Skin epidermis (tissue), 12 donors: Measurements from ENCODE around the gene DNAJC15.

ENCODE experiments used
- H3K27ac ChIP-seq, 21 experiments: fragments of 200-600 bp; sonication (generic) in 11 of 21; one replicate each; pipeline ENCODE4 v1.5.0; 2020; ENCODE audit warnings: mild to moderate bottlenecking in 3 of 21, inconsistent platforms in 2 of 21, moderate library complexity in 2 of 21
- H3K4me3 ChIP-seq, 7 experiments: fragments of 200-600 bp; sonication (generic) in 2 of 7; one replicate each; pipeline ENCODE4 v1.5.0; 2020; ENCODE audit warnings: inconsistent platforms in 2 of 7, mild to moderate bottlenecking in 2 of 7, moderate library complexity in 1 of 7

The DNAJC15 gene

GRCh38 chr13:43113603-43114002 is 90.2 kb downstream of the DNAJC15 start:
- H3K4me3 ChIP-seq: no peak overlapping the region
- no peak overlapping the region for H3K27ac ChIP-seq

- Histone ChIP-seq H3K27ac (no peak overlapping the region), H3K4me3 (no peak overlapping the region)
These were observed 91.1 kb downstream of the DNAJC15 start for GRCh38 chr13:43114504-43114903.

GRCh38 chr13:43115141-43115540 is 91.8 kb downstream of the DNAJC15 start:
- Histone ChIP-seq H3K27ac (no peak overlapping the region), H3K4me3 (no peak overlapping the region)

DNA sequence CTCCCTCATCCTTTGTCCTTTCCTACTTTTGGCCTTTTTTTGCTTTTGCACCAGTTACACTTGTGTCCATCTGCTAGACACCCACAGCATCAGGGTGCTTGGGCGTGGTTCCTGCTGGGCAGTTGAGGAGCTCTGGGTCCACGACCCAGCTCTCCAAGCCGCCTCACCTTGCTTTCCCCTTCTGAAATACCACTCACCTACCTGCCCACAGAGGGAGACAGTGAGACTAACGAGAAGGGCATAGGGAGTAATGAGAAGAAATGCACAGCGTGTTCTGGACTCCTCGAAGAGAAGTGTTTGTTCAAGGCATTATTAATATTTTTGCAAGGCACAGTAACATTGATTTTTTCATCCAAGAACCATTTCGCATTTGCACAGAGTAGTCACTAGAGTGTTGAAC is 92.9 kb downstream of the DNAJC15 start:
- Histone ChIP-seq H3K4me3 (no peak overlapping the region), H3K27ac (no peak overlapping the region)

- no peak overlapping the region for H3K27ac ChIP-seq
- no peak overlapping the region for H3K4me3 ChIP-seq
These were observed 95.1 kb downstream of the DNAJC15 start for GRCh38 chr13:43118521-43118920.

- H3K27ac ChIP-seq: no peak overlapping the region
- H3K4me3 ChIP-seq: no peak overlapping the region
These were observed 95.8 kb downstream of the DNAJC15 start for GRCh38 chr13:43119206-43119605.

DNA sequence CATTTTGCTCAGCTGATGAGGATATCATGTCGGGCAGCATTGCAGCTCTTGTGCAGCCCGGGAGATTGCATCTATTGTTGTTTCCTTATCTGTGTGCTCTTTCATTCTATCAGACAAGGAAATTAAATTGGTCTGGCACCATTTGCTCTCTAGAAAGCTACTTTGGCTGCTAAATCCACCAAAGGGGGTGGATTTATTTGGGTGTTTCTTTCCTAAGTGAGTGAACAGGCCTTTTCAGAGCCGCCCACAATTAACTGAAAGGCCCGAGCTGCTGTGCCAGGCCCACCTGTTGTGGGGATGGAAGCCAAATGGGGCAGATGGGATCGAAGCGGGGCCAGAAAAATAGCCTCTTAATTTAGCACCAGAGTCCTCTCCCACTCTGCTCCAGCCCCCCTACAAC is 99.4 kb downstream of the DNAJC15 start:
- H3K27ac ChIP-seq: no peak overlapping the region
- H3K4me3 ChIP-seq: no peak overlapping the region

DNA sequence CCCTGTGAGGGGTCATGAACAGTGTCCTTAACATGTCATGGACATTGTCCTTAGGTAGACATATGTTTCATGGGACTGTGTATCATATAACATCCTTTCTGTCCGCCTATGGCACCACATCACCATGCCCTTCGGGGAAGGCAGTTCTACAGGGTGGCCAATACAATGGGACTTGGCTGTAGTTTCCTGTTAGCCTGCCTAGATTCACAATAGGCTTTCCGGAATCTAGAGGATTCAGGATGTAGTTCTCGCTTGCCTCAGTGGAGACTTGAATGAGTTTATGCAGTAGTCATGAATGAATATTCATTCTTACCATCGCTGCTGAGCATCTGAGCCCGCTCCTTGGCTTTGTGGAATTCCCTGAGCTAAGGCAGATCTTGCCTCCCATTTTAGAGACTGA is 100.5 kb downstream of the DNAJC15 start:
- Histone ChIP-seq H3K4me3 (no peak overlapping the region), H3K27ac (no peak overlapping the region)

DNA sequence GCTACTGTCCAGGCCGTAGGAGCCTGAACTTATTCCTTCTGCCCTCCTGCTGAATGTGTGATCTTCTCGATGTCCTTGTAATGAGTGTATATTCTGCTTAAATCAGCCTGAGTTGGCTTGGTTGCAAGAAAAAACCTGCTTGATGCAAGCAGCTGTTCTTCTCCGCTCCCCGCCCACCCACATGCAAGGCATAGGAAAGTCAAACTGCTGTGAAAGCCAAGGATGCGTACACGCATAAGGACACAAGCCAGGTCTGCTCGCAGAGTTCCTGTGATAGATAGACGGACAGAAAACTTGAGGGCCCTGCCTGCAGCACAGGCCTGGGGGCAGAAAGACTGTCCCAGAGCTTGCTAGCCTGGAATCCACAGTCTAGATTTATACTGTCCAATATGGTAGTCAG is 101.1 kb downstream of the DNAJC15 start:
- Histone ChIP-seq H3K4me3 (no peak overlapping the region), H3K27ac (no peak overlapping the region)

GRCh38 chr13:43126420-43126819 is 103.0 kb downstream of the DNAJC15 start:
- no peak overlapping the region for H3K27ac ChIP-seq
- H3K4me3 ChIP-seq: no peak overlapping the region

DNA sequence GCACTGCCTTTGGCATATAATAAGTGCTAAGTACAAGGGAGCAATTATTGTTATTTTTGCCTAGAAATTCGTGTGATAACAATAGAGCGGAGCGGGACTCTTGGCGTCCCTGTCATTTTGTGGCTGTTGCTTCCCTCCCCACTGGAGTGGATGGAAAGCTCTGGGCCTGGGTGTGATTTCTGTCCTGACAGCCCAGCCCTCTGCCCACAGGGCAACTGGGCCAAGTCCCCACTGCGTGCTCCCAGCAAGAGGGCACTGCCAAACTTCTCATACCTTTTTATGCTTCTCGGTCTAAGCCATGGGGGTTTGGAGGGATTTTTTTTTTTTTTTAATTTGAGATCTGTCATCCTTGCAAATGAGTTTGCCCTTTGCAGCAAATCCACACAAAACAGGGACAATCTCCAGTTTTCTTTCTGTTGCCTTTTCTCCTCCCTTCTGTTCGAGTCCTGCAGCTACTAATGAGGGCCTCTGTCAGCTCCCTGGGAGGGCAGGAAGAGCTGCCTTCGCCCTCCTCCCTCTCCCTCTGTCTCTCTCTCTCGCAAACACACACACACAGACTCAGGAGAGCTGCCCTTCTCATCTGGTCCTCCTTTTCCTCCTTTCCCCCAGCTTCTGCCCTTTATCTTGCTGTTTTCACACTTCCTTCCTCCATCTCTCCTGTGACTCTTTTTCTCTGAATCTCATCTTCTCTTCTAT is 103.9 kb downstream of the DNAJC15 start:
- H3K27ac ChIP-seq: no peak overlapping the region
- no peak overlapping the region for H3K4me3 ChIP-seq

DNA sequence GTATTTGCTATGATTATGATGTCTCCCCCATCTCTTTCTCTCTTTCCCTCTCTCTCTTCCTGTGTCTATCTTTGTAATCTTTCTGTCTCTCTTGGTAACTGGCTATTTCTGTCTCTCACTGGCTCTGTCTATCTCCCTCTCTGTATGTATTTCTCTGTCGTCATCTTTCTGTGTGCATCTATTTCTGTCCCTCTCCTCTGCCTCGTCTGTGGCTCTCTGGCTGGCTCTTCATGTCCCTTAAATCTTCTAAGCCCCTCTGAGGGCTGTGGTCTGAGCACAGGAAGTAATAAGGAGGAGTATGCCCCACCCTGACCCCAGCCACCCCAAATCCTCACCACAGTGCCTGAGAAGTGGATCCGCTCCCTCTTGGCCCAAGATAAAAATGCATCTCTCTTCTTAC is 104.4 kb downstream of the DNAJC15 start:
- H3K27ac ChIP-seq: no peak overlapping the region
- no peak overlapping the region for H3K4me3 ChIP-seq

- Histone ChIP-seq H3K4me3 (no peak overlapping the region), H3K27ac (no peak overlapping the region)
These were observed 105.1 kb downstream of the DNAJC15 start for GRCh38 chr13:43128504-43128961.

DNA sequence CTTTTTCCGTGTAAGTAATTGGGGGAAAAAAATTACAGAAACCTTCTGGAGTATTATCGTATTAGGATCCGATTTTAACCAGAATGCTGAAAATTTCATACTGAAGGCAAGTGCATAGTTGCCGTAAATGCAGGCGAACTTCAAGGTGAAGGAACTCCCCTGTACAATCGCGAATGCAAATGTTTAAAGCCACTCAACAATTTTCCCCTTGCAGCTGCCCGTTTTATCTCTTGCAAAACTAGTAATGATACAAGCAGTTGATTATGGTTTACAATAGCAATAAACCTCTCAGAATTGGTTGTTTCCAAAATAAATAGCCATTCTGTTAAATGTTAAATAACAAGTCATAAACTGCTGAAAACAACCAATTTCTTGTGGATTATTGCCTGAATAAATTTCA is 105.7 kb downstream of the DNAJC15 start:
- Histone ChIP-seq H3K4me3 (no peak overlapping the region), H3K27ac (no peak overlapping the region)

DNA sequence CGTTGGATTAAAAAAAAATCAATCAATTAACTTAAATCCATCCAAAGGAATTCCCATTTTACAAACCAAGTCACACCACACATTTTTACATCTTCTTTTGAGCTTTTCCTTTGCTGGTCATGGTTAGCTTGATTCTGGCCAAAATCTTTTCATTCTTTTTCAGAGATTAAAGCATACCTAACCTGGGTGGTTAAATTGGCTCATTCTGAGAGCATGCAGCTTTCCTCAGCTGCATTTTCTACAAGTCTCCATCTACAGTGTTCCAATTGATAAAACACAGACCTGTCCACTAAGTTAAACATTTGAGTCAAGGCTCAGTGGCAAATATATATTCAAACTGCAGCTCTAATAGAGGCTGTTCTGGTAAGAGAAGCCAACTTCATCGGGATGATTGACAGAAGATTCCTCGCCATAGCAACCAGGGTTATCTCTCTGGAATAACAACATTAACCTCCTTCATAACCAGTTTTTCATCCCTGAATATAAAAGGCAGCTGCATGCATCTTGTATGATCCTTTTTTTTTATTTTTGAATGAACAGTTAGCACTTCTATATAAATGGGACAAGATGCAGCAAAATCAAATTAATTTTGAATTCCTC is 106.2 kb downstream of the DNAJC15 start:
- Histone ChIP-seq H3K27ac (no peak overlapping the region), H3K4me3 (no peak overlapping the region)

- H3K27ac ChIP-seq: no peak overlapping the region
- H3K4me3 ChIP-seq: no peak overlapping the region
These were observed 108.9 kb downstream of the DNAJC15 start for GRCh38 chr13:43132257-43132656.

DNA sequence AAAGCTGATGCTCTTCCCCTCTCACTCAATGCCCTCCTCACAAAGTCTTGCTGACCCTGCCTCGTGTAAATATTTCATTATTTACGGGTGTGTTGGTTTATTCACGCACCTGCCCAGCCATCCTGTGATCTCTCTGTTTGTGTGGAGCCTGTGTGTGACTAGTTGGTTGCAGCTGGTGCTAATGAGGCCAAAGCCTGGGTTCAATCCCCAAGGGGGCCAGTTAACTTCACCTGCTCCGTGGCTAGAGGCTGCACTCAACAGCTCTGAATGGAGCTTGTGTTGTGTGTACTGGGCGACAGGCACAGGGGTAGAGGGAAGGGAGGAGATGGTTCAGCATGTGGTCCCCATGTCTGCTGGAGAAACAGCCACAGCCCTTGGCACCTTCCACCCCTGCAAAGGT is 109.5 kb downstream of the DNAJC15 start:
- Histone ChIP-seq H3K27ac (no peak overlapping the region), H3K4me3 (no peak overlapping the region)

DNA sequence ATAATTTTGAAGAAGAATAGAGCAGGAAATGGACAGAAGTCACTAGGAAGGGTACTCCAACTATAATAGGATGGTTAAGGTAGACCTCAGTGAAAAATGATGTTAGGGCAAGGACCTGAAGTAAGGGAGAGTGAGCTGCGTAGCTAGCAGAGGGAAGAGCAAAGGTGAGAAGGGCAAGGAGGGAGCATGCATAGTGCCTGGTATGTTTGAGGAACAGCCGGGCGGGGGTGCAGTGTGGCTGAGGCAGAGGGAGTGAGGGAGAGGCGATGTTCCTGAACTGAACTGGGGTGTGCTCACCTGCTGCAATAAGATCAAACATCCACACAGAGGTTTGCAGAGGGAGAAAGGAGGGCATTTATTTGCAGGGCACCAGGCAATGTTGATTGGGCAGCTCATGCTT is 110.4 kb downstream of the DNAJC15 start:
- no peak overlapping the region for H3K27ac ChIP-seq

DNA sequence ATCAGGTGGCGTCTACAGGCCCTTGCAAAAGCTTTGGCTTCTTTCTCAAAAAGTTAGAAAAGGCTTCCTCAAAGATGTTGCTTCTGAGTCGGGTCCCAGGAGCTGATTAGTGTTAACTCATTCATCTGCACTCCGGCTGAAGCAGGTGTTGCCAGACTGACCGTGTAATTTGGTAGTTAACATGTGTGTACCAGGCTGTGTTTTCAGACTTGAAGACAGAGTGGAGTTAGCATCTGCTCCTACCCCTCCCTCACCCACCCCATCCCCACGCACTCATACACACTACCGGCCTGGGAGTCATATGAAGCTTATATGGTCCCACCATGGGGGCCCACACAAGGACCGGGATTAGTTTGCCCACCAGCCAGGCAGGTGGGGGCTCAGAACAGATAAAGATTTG is 111.5 kb downstream of the DNAJC15 start:
- no peak overlapping the region for H3K27ac ChIP-seq
- H3K4me3 ChIP-seq: no peak overlapping the region

More for the DNA sequence above, 110.4 kb downstream of the DNAJC15 start:
- H3K4me3 ChIP-seq: no peak overlapping the region

- Histone ChIP-seq H3K27ac (no peak overlapping the region), H3K4me3 (no peak overlapping the region)
These were observed 112.1 kb downstream of the DNAJC15 start for GRCh38 chr13:43135516-43135915.

DNA sequence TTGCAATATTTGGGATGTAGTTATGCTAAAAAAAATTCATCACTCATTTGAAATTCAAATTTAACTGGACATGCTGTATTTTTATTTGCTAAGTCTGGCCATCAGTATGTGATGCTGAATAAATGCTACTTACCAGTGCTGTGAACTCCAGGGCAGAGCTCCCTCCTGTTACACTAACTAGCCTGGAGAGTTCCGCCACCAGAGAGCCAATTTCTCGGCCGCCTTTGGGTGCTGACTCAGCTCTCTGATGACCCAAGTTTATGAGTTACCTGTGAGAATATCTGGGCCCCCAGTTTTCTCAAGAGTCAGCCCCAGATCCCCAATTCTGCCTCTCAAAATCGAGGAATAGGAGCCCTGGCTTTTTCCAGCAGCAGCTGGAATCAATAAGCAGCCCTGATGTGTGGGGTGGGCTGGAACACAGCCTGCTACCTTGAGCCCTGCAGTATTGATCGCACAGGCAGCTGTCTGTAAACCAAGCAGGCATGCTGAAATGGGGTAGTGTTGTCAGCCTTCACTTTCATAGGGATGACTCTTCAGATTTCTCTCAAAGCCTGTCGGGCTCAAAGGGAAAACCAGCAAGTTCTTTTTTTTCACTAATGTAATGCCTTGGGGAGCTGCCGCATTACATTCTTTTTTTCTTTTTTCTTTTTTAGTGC is 113.7 kb downstream of the DNAJC15 start:
- H3K4me3 ChIP-seq: no peak overlapping the region

More for the DNA sequence above, 113.7 kb downstream of the DNAJC15 start:
- H3K27ac ChIP-seq: no peak overlapping the region
